PC-9 (cell line): ENCODE data around the gene MXRA7.

Experiments used
- EZH2 ChIP-seq: fragments of 200-600 bp; sonication (generic); IDR thresholded peaks from 2 replicates; pipeline ENCODE4 v1.8.0; 2017; ENCODE audit warnings: antibody characterized with exemption, low read depth
- TF ChIP-seq, protein P1 (sequence below): fragments of 200-600 bp; sonication (generic); conservative IDR thresholded peaks from 2 replicates; pipeline ENCODE4 v1.6.1; 2017; ENCODE audit warnings: mixed run types, antibody characterized with exemption, mild to moderate bottlenecking, moderate library complexity

DNA sequence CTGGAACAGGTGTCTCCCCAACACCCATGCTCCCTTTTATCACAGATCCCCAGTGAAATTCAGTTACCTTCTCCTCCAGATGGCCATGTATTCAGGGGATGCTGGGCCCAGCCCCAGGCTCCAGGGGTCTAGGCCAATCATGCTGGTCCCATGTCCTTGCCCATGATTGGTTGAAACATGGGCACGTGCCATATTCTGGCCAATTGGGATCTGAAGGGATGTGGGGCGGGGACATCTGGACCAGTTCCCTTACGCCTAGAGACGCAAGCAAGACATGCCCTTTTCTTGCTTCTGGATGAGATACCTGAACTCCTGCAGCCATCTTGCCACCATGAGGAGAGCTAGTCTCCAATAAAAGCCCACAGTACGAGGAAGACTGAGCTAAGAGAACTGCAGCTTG is 36.2 kb downstream of the MXRA7 start:
- no peak for TF ChIP-seq EZH2
- TF ChIP-seq, protein P1, sequence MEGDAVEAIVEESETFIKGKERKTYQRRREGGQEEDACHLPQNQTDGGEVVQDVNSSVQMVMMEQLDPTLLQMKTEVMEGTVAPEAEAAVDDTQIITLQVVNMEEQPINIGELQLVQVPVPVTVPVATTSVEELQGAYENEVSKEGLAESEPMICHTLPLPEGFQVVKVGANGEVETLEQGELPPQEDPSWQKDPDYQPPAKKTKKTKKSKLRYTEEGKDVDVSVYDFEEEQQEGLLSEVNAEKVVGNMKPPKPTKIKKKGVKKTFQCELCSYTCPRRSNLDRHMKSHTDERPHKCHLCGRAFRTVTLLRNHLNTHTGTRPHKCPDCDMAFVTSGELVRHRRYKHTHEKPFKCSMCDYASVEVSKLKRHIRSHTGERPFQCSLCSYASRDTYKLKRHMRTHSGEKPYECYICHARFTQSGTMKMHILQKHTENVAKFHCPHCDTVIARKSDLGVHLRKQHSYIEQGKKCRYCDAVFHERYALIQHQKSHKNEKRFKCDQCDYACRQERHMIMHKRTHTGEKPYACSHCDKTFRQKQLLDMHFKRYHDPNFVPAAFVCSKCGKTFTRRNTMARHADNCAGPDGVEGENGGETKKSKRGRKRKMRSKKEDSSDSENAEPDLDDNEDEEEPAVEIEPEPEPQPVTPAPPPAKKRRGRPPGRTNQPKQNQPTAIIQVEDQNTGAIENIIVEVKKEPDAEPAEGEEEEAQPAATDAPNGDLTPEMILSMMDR, result no peak
